22Rv1 (cell line): ENCODE results near the gene PIK3CG.
"Not testable (repeated sequence)": the region's sequence is repeated elsewhere in the genome, so short reads cannot be mapped to it uniquely, and the experiment has no call there.

Experiments
- H3K27ac ChIP-seq: fragments of 450-650 bp; 2 replicates; pipeline ENCODE4 v1.5.1; 2017
- CTCF ChIP-seq: fragments of 450-650 bp; IDR thresholded peaks from 2 replicates; pipeline ENCODE4 v1.5.1; 2017; ENCODE audit warnings: mild to moderate bottlenecking
- ZFX ChIP-seq: fragments of 450-650 bp; IDR thresholded peaks from 2 replicates; pipeline ENCODE4 v1.6.1; 2017; ENCODE audit warnings: antibody characterized with exemption, borderline replicate concordance

The PIK3CG gene

DNA sequence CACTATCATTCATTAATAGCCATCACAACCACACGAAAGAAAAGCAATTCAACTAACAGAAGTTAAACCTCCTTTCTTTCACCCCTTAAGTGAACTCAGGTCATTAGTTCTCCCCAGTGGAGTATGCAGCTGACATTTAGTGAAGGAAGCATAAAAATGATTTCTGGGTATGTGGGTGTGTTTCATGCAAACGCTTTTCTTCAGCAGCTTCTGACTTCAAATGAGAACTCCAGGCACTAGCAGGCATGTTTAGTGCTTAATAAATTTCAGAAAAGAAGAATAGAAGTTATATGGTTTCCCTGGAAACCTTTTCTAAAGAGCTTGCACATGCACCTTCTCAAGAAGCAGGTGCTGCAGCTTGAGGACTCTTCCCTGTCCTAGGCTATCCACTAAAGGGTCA, 62.5 kb downstream of the PIK3CG start:
- TF ChIP-seq ZFX (no peak), CTCF (no peak)
- H3K27ac ChIP-seq: no peak overlapping the region

GRCh38 chr7:106929616-106930015, 64.5 kb downstream of the PIK3CG start:
- H3K27ac ChIP-seq: not testable (repeated sequence)

DNA sequence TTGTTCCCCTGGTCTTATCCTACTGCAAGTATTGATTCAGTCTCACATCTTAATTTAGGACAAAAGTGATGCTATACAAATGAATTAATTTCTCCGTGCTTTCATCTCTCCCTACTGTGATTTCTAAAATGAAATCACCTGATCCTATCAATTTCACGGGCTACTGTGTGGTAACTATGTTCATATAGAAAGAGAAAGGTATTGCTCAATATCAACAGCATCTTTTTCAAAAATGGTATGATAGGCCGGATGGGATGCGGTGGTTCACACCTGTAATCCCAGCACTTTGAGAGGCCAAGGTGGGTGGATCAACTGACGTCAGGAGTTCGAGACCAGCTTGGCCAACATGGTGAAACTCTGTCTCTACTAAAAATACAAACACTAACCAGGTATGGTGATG, 71.2 kb downstream of the PIK3CG start:
- no peak for TF ChIP-seq CTCF
- TF ChIP-seq ZFX: no peak
- H3K27ac ChIP-seq: no peak overlapping the region

DNA sequence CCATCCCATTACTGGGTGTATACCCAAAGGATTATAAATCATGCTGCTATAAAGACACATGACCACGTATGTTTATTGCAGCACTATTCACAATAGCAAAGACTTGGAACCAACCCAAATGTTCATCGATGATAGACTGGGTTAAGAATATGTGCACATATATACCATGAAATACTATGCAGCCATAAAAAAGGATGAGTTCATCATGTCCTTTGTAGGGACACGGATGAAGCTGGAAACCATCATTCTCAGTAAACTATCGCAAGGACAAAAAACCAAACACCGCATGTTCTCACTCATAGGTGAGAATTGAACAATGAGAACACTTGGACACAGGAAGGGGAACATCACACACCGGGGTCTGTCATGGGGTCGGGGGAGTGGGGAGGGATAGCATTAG, 73.0 kb downstream of the PIK3CG start:
- not testable (repeated sequence) for H3K27ac ChIP-seq

- TF ChIP-seq ZFX (no peak), CTCF (no peak)
- H3K27ac ChIP-seq: no peak overlapping the region
Measured at GRCh38 chr7:106938803-106939202, 73.7 kb downstream of the PIK3CG start.

GRCh38 chr7:106944035-106944665, 79.1 kb downstream of the PIK3CG start:
- no peak overlapping the region for H3K27ac ChIP-seq
- TF ChIP-seq CTCF (no peak), ZFX (no peak)

DNA sequence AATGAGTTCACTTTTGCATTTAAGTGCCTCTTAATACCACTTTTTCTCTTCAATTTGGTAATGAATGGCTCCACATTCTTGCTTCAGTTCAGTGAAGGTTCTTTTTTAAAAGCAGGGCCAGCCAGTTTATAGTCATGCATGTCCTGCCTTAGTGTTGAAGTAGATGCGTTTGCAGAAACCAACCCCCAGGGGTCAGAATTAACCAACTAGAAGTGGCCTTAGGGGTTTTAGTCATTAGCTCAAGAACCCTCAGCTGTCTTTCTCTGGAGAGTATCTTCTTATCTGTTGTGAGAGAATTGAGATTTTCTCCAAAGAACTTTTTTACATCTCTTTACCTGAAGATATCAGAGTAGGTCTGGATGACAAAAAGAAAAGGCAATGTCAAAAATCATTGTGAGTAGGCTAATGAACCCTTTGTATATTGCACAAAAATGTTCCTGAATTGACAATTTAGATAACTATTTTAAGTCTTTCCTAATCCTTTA, 82.2 kb downstream of the PIK3CG start:
- no peak overlapping the region for H3K27ac ChIP-seq
- peak; percentile 77 for TF ChIP-seq CTCF
- no peak for TF ChIP-seq ZFX

- TF ChIP-seq CTCF (no peak), ZFX (no peak)
- H3K27ac ChIP-seq: no peak overlapping the region
Measured at GRCh38 chr7:106952001-106952657, 87.0 kb downstream of the PIK3CG start.
